ENCODE data around the gene LAIR1.
A peak's percentile ranks its signal among the peaks of the same experiment; 100 is the strongest.

The LAIR1 gene

DNA sequence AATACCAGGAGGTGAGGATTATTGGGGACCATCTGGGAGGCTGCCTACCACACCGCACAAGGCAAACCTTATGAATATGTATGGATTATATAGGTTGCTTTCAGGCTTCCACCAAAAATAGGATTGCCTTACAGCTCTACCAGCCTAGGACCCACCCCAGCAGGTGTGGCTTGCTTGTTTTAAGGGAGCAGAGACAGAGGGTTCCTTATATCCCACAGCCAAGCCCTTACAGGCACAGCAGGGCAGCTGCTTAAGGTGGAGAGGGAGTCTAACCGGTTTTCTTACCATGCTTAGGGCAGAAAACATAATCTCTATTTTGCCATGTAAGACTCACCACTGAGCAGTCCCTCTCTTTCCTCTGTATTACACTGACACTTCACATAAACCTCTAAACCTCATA is 34.5 kb upstream of the LAIR1 start:
- no peak for TF ChIP-seq PAX5 (IDR thresholded peaks at IDR 0.05; ENCODE audit: insufficient read depth, low read length, severe bottlenecking)
- no peak for TF ChIP-seq TAF1 (IDR thresholded peaks at IDR 0.05; ENCODE audit: low read depth, low read length)
- no peak for TF ChIP-seq POU2F2 (IDR thresholded peaks at IDR 0.05; ENCODE audit: low read depth, low read length)
- TF ChIP-seq POLR2A (IDR thresholded peaks at IDR 0.05; ENCODE audit: low read depth, low read length), result no peak
- TF ChIP-seq SPI1 (IDR thresholded peaks at IDR 0.05; ENCODE audit: low read depth, low read length), result no peak
- TF ChIP-seq POLR2AphosphoS5 (IDR thresholded peaks at IDR 0.05; ENCODE audit: low read depth, low read length), result no peak
- DNase-seq (ENCODE audit: insufficient read length, low spot score) (no peak), FAIRE-seq (no peak)

DNA sequence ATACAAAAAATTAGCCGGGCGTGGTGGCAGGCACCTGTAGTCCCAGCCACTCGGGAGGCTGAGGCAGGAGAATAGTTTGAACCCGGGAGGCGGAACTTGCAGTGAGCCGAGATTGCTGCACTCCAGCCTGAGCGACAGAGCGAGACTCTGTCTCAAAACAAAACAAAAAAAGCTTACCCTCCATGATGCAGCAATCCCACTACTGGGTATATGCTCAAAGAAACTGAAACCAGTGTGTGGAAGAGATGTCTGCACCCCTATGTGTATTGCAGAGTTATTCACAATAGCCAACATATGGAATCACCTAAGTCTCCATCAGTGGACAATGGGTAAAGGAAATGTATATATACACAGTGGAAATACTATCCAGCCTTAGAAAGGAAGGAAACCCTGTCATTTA is 31.0 kb upstream of the LAIR1 start:
- no peak for DNase-seq (ENCODE audit: insufficient read length, low spot score)
- TF ChIP-seq SPI1 (IDR thresholded peaks at IDR 0.05; ENCODE audit: low read depth, low read length), result no peak
- TF ChIP-seq PAX5 (IDR thresholded peaks at IDR 0.05; ENCODE audit: insufficient read depth, low read length, severe bottlenecking), result no peak
- no peak for TF ChIP-seq POLR2AphosphoS5 (IDR thresholded peaks at IDR 0.05; ENCODE audit: low read depth, low read length)
- TF ChIP-seq POU2F2 (IDR thresholded peaks at IDR 0.05; ENCODE audit: low read depth, low read length), result no peak
- TF ChIP-seq TAF1 (IDR thresholded peaks at IDR 0.05; ENCODE audit: low read depth, low read length), result no peak
- no peak for TF ChIP-seq POLR2A (IDR thresholded peaks at IDR 0.05; ENCODE audit: low read depth, low read length)
- FAIRE-seq, result no peak

DNA sequence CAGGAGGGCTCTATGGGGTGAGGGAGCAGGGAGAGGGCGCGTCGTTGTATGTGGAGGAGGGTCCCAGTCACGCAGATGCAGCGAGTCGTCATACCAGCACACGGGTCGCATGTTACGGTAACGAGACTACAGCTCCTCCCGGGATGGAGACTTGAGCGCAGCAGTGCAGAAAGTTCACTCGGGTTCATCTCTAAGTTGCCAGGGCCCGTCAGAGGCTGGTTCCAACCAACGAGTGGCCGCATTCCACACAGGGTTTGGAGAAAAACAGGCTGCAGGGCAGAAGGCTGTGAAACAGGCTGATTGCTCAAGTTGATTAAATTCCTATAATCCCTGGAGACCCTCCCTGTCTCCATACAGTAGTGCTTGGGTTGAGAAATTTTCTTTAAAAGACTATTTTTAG is 28.6 kb upstream of the LAIR1 start:
- FAIRE-seq (no peak), DNase-seq (ENCODE audit: insufficient read length, low spot score) (no peak)
- TF ChIP-seq SPI1 (IDR thresholded peaks at IDR 0.05; ENCODE audit: low read depth, low read length) (no peak), POU2F2 (IDR thresholded peaks at IDR 0.05; ENCODE audit: low read depth, low read length) (no peak), PAX5 (IDR thresholded peaks at IDR 0.05; ENCODE audit: insufficient read depth, low read length, severe bottlenecking) (no peak), TAF1 (IDR thresholded peaks at IDR 0.05; ENCODE audit: low read depth, low read length) (no peak), POLR2AphosphoS5 (IDR thresholded peaks at IDR 0.05; ENCODE audit: low read depth, low read length) (no peak), POLR2A (IDR thresholded peaks at IDR 0.05; ENCODE audit: low read depth, low read length) (no peak)

DNA sequence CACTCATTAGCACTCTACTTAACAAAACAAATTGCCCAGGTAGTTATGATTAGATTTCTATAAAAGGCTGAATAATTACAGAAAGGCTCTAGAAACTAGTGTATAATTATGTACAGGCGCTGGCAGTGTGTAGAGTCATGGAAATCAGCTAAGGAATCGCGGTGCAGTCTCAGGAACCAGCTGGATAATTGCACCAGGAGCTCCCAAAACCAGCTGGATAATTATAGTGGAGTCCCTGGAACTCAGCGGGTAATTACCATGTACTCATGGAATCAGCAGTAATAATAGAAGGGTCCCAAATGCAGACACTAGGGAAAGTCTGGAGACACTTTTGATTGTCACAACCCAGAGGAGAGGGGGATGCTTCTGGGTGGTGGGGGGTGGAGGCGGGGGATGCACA is 27.4 kb upstream of the LAIR1 start:
- DNase-seq (ENCODE audit: insufficient read length, low spot score), result no peak
- TF ChIP-seq TAF1 (IDR thresholded peaks at IDR 0.05; ENCODE audit: low read depth, low read length), result no peak
- no peak for TF ChIP-seq POU2F2 (IDR thresholded peaks at IDR 0.05; ENCODE audit: low read depth, low read length)
- no peak for TF ChIP-seq POLR2AphosphoS5 (IDR thresholded peaks at IDR 0.05; ENCODE audit: low read depth, low read length)
- no peak for TF ChIP-seq SPI1 (IDR thresholded peaks at IDR 0.05; ENCODE audit: low read depth, low read length)
- no peak for TF ChIP-seq POLR2A (IDR thresholded peaks at IDR 0.05; ENCODE audit: low read depth, low read length)
- TF ChIP-seq PAX5 (IDR thresholded peaks at IDR 0.05; ENCODE audit: insufficient read depth, low read length, severe bottlenecking), result no peak
- FAIRE-seq, result no peak

DNA sequence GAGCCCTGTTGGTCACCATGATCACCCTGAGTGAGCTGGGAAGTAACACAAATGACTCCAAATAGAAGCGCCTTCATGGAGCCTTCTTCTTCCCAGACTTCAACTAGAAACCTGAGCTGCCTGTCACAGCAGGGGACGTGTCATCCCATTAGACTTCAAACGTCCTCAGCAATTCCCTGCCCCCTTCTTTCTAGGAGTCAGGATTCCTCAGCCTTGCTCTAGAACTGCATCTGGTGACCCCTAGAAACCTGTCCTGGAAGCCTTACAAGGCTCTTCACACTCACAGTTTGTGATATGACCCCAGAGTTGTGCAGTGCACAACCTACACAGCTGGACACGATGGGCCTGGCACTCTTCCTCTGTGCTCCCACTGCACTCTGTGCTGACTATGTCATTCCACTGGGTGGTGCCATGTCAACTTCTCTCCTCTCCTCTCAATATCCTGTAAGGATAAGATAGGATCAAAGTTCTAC is 26.9 kb upstream of the LAIR1 start:
- FAIRE-seq (no peak), DNase-seq (ENCODE audit: insufficient read length, low spot score) (no peak)
- TF ChIP-seq POLR2A (IDR thresholded peaks at IDR 0.05; ENCODE audit: low read depth, low read length) (no peak), POU2F2 (IDR thresholded peaks at IDR 0.05; ENCODE audit: low read depth, low read length) (no peak), PAX5 (IDR thresholded peaks at IDR 0.05; ENCODE audit: insufficient read depth, low read length, severe bottlenecking) (no peak), SPI1 (IDR thresholded peaks at IDR 0.05; ENCODE audit: low read depth, low read length) (no peak), POLR2AphosphoS5 (IDR thresholded peaks at IDR 0.05; ENCODE audit: low read depth, low read length) (no peak), TAF1 (IDR thresholded peaks at IDR 0.05; ENCODE audit: low read depth, low read length) (no peak)

DNA sequence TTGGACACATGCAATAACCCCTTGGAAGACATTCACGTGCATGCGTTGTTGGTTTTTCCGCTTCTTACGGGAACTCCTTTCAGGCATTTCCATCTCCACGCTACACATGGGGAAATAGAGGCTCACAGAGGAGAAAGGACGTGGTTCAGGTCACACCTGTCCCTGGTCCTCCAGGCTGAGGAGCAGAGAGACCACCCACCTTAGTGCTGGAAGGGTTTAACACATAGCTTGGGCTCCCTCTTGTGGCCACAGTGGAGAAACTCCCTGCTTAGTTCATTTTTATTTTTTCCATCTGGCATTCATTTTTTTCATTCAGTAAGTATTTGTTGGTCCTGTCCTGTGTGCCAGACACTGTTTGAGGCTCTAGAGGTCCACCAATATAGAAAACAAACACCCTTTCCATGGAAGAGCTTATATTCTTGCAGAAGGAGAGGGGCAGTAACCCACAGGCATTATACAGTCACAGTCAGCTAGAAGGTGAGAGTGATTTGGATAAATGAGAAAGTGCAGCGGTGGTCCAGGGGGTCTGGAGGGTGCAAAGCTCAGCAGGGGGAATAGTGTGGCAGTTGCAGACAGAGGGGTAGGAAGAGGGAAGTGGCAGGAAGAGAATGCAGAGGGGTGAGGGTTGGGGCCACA is 26.3 kb upstream of the LAIR1 start:
- no peak for DNase-seq (ENCODE audit: insufficient read length, low spot score)
- peak; percentile 78 for FAIRE-seq
- TF ChIP-seq SPI1 (IDR thresholded peaks at IDR 0.05; ENCODE audit: low read depth, low read length) (no peak), PAX5 (IDR thresholded peaks at IDR 0.05; ENCODE audit: insufficient read depth, low read length, severe bottlenecking) (no peak), TAF1 (IDR thresholded peaks at IDR 0.05; ENCODE audit: low read depth, low read length) (no peak), POLR2AphosphoS5 (IDR thresholded peaks at IDR 0.05; ENCODE audit: low read depth, low read length) (no peak), POU2F2 (IDR thresholded peaks at IDR 0.05; ENCODE audit: low read depth, low read length) (no peak), POLR2A (IDR thresholded peaks at IDR 0.05; ENCODE audit: low read depth, low read length) (no peak)

DNA sequence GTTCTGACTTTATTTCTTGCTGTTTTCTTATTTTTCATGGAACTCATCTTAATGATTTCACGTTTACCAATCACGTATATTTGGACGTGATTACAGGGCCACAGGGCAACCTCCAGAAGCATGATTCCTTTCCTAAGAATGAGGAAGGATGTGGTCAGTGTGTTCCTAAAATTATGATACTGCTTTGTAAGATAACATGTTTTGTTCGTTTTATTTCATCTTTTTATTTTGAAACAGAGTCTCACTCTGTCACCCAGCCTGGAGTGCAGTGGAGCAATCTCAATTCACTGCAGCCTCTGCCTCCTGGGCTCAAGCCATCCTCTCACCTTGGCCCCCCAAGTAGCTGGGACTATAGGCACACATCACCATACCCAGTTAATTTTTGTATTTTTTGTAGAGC is 24.8 kb upstream of the LAIR1 start:
- no peak for DNase-seq (ENCODE audit: insufficient read length, low spot score)
- FAIRE-seq, result no peak
- TF ChIP-seq POLR2AphosphoS5 (IDR thresholded peaks at IDR 0.05; ENCODE audit: low read depth, low read length), result no peak
- TF ChIP-seq POLR2A (IDR thresholded peaks at IDR 0.05; ENCODE audit: low read depth, low read length), result no peak
- TF ChIP-seq POU2F2 (IDR thresholded peaks at IDR 0.05; ENCODE audit: low read depth, low read length), result no peak
- no peak for TF ChIP-seq PAX5 (IDR thresholded peaks at IDR 0.05; ENCODE audit: insufficient read depth, low read length, severe bottlenecking)
- TF ChIP-seq SPI1 (IDR thresholded peaks at IDR 0.05; ENCODE audit: low read depth, low read length), result no peak
- TF ChIP-seq TAF1 (IDR thresholded peaks at IDR 0.05; ENCODE audit: low read depth, low read length), result no peak

DNA sequence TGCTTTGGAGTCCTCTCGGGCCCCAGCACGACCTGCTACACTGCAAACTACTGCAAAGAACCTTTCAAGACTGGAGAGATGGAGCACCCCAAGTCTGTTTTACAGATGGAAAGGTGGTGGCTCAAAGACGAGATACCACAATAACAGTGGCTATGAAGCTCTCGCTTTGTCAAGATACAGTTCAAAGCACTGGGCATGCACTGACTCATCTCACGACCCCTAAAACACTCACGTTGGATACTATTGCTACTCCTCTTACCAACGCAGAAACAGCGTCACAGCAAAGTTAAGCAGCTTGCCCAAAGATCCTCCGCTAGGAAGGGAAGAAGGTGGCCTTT is 24.0 kb upstream of the LAIR1 start:
- no peak for TF ChIP-seq PAX5 (IDR thresholded peaks at IDR 0.05; ENCODE audit: insufficient read depth, low read length, severe bottlenecking)
- TF ChIP-seq POLR2AphosphoS5 (IDR thresholded peaks at IDR 0.05; ENCODE audit: low read depth, low read length), result no peak
- no peak for TF ChIP-seq POLR2A (IDR thresholded peaks at IDR 0.05; ENCODE audit: low read depth, low read length)
- TF ChIP-seq TAF1 (IDR thresholded peaks at IDR 0.05; ENCODE audit: low read depth, low read length), result no peak
- TF ChIP-seq SPI1 (IDR thresholded peaks at IDR 0.05; ENCODE audit: low read depth, low read length), result no peak
- TF ChIP-seq POU2F2 (IDR thresholded peaks at IDR 0.05; ENCODE audit: low read depth, low read length), result no peak
- DNase-seq (ENCODE audit: insufficient read length, low spot score), result no peak
- FAIRE-seq, result peak; percentile 58

DNA sequence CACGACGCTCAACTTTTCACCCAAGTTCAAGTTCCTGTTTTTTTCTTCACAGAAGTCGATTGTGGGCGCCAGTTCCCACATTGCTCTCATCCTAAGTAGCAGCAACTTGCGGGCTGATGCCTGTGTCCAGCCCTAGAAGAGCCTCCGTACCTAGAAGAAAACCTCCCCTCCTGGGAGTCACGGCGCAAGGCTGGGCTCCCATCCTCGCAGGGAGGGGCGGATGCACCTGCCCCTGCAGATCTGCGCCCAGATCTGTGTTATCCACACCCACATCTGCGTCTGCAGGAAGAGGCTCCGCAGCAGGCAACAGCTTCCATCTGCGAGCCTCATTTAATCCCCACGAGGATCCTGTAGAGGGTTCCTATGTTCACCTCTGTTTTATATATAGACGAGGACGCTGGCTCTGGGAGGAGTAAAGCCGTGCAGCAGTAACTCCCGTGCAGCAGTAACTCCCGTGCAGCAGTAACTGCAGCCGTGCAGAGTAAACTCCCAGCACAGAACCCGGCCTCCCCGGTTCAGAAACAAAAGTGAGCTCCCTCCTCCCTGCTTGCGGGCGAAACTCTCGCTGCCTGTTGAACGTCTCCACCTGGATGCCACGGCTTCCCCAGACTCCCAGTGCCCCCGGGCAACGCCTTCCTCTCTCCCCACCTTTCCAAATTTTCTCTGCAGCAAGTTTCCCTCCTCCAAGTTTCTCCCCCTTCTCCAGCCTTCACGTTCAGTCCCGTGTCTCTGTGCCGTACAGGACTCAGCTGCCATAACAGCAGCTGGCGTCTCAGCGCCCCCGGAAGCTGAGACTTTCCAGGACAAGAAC is 23.5 kb upstream of the LAIR1 start:
- DNase-seq (ENCODE audit: insufficient read length, low spot score), result no peak
- FAIRE-seq, result peak; percentile 45
- TF ChIP-seq POLR2AphosphoS5 (IDR thresholded peaks at IDR 0.05; ENCODE audit: low read depth, low read length), result no peak

All from GM12891 (cell line).